Activated CD4-positive, alpha-beta T cell treated with anti-CD3 and anti-CD28 coated beads, Interleukin-2, amount 50 U/mL, for 4 hours (primary cell): ENCODE measurements around the gene RAB3IL1.

Source experiments
- DNase-seq, 2 experiments: peaks; one replicate each; pipeline ENCODE4 v3.0.0-alpha.2; 2020

Gene RAB3IL1

GRCh38 chr11:61918938-61919704 is 1.8 kb upstream of the RAB3IL1 start:
- DNase-seq: no peak

GRCh38 chr11:61918251-61918937 is 1.0 kb upstream of the RAB3IL1 start:
- DNase-seq: no peak

GRCh38 chr11:61916737-61917333 is 531 bp downstream of the RAB3IL1 start:
- DNase-seq: no peak

- DNase-seq: no peak
These were observed 2.7 kb downstream of the RAB3IL1 start for GRCh38 chr11:61914471-61915171.

- DNase-seq: no peak
These were observed 3.5 kb downstream of the RAB3IL1 start for GRCh38 chr11:61913699-61914395.

GRCh38 chr11:61912991-61913698 is 4.2 kb downstream of the RAB3IL1 start:
- DNase-seq: no peak

GRCh38 chr11:61912530-61912898 is 4.9 kb downstream of the RAB3IL1 start:
- no peak for DNase-seq

- no peak for DNase-seq
These were observed 5.5 kb downstream of the RAB3IL1 start for GRCh38 chr11:61911701-61912529.

- no peak for DNase-seq
These were observed 6.2 kb downstream of the RAB3IL1 start for GRCh38 chr11:61911128-61911700.

- DNase-seq: no peak
These were observed 6.9 kb downstream of the RAB3IL1 start for GRCh38 chr11:61910187-61911127.

GRCh38 chr11:61908730-61909316 is 8.5 kb downstream of the RAB3IL1 start:
- no peak for DNase-seq

GRCh38 chr11:61907871-61908729 is 9.3 kb downstream of the RAB3IL1 start:
- no peak for DNase-seq

GRCh38 chr11:61907282-61907681 is 10.1 kb downstream of the RAB3IL1 start:
- DNase-seq: no peak

- DNase-seq: no peak
These were observed 10.8 kb downstream of the RAB3IL1 start for GRCh38 chr11:61906522-61906909.

- DNase-seq: no peak
These were observed 11.4 kb downstream of the RAB3IL1 start for GRCh38 chr11:61905801-61906521.

GRCh38 chr11:61905067-61905696 is 12.2 kb downstream of the RAB3IL1 start:
- DNase-seq: no peak

GRCh38 chr11:61904539-61905048 is 12.8 kb downstream of the RAB3IL1 start:
- DNase-seq: no peak
